ENCODE data around the gene PPIE.
"Not testable (repeated sequence)": the region's sequence is repeated elsewhere in the genome, so short reads cannot be mapped to it uniquely, and the experiment has no call there.

Gene PPIE

GRCh38 chr1:39757501-39757900, 18.8 kb downstream of the PPIE start:
- FAIRE-seq (no peak), DNase-seq (ENCODE audit: insufficient read length, low spot score) (no peak)

GRCh38 chr1:39758556-39759435, 20.1 kb downstream of the PPIE start:
- DNase-seq (ENCODE audit: insufficient read length, low spot score), result no peak
- FAIRE-seq, result peak; percentile 9

- FAIRE-seq, result no peak
- no peak for DNase-seq (ENCODE audit: insufficient read length, low spot score)
Measured at GRCh38 chr1:39759436-39759726, 20.7 kb downstream of the PPIE start.

DNA sequence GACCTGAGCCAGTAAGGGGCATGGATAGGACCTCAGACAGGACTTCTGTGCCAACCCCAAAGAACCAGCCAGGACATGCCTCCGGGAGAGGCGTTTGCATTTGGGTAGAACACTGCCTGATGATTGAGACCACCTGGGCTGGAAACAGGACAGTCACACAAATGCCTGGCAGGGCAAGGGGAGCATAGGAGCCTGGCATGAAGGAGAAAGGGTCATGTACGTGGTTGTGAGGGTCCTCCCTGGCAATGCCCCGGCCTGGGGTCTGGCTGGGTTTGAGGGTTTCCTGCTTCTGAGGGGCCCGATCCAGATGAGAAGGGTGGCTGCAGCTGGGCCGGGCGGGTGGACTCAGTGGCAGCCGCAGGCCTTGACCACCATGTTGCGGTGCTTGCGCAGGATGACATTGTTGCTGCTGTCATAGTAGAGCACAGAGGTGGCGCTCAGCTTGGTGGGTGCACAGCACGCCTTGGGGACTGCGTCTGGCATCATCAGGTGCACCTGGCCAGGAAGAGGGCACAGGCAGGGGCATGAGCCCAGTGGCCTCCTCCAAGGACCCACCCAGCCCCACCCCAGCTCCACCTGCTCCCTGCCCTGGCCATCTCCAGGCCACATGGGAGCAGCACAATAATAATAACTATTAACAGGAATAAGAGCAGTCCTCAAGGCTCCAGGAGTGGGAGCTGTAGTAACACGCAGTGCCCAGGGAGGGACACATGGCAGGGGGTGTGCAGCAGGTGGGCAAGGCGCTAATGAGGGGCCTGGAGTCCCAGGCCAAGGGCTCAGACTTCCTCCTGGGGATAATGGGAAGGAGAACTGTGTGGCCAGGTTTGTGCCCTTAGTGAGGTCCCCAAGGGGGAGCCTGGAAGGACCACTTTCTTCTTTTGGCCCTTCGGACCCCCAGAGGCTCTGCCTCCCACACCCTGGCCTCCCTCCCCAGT, 21.7 kb downstream of the PPIE start:
- FAIRE-seq (no peak), DNase-seq (ENCODE audit: insufficient read length, low spot score) (no peak)

DNA sequence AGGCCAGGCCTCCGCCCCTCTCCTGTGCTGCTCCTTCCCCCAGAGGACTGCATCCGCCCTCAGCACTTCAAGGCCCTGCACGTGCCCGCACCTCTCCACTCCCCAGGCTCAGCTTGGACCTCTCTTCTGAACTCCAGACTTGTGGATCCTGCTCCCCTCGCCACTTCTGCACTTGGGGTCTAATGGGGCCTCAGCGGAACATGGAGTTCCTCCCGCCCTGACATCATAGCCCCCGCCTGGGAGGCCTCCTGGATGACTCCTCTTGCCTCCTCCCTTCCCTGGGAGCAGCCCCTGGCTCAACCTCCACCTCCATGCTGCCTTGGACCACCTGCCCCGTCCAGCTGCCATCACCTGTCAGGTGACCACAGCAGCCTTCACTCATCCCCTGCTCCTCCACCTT, 22.3 kb downstream of the PPIE start:
- DNase-seq (ENCODE audit: insufficient read length, low spot score) (no peak), FAIRE-seq (no peak)

GRCh38 chr1:39761557-39762260, 23.0 kb downstream of the PPIE start:
- DNase-seq (ENCODE audit: insufficient read length, low spot score) (no peak), FAIRE-seq (no peak)

- no peak for FAIRE-seq
- DNase-seq (ENCODE audit: insufficient read length, low spot score), result no peak
Measured at GRCh38 chr1:39762550-39763540, 24.2 kb downstream of the PPIE start.

DNA sequence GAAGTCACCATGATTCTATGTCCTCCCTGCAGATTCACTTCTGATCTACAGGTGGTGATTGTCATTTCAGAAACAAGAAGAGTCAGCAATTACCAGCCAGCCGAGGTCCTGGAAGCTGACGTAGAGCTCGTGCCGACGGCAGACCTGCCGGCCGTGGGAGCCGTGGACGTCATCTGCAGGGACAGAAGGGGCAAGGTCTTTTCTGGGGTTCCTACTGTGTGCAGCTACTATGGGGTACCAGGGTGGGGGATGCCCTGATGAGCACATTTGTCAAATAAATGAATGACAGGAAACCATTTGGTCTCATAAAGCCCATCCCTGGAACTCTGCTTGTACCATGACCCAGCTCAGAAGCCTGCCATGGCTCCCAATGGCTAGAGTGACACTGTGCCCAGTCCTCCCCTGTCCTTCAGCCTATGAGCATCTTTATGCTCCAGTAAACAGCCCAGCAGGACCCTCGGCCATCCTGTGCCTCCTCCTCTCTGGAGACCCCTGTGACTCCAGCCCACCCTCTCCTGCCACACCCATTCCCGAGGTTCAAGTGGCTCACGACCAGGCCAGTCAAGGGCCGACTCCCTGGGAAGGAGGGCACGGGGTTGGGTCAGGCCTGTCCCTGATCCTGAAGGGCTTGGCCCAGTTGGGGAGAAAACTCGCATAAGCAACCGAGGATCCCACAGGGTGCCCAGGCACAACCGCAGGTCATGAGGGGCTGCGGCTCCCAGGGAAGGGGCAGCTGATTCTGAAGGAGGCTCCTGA, 25.1 kb downstream of the PPIE start:
- not testable (repeated sequence) for FAIRE-seq; DNase-seq (ENCODE audit: insufficient read length, low spot score)

GRCh38 chr1:39764512-39764911, 25.8 kb downstream of the PPIE start:
- DNase-seq (ENCODE audit: insufficient read length, low spot score); FAIRE-seq: not testable (repeated sequence)

- DNase-seq (ENCODE audit: insufficient read length, low spot score), result not testable (repeated sequence)
- peak; percentile 72 for FAIRE-seq
Measured at GRCh38 chr1:39766466-39766865, 27.8 kb downstream of the PPIE start.

DNA sequence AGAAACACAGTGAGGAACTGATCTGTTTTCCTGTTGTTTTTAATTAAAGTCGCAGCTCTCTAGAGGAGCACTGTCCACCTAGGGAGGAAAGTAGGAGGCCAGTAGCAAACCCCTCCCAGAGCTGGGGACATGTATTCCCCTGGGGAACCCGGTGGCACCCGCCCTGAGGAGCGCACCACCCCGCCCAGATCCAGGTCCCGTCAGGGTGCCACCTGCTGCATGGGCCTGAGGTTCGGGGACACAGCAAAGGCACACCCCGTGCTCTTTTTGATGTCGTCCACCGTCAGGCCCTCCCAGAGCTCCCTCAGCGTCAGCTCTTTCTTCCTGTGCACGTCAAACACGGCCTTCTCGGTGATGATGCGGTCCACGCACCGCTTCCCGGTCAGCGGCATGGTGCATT, 30.8 kb downstream of the PPIE start:
- not testable (repeated sequence) for FAIRE-seq; DNase-seq (ENCODE audit: insufficient read length, low spot score)

- FAIRE-seq; DNase-seq (ENCODE audit: insufficient read length, low spot score): not testable (repeated sequence)
Measured at GRCh38 chr1:39770100-39771021, 31.7 kb downstream of the PPIE start.

GRCh38 chr1:39771022-39771532, 32.4 kb downstream of the PPIE start, which contains the start of gene OXCT2:
TSS of gene OXCT2 (minus strand) at chr1:39771348. CDS start at chr1:39771255, 93 bp downstream.
- DNase-seq (ENCODE audit: insufficient read length, low spot score); FAIRE-seq: not testable (repeated sequence)

GRCh38 chr1:39773369-39773979, 34.8 kb downstream of the PPIE start:
- not testable (repeated sequence) for FAIRE-seq; DNase-seq (ENCODE audit: insufficient read length, low spot score)

DNA sequence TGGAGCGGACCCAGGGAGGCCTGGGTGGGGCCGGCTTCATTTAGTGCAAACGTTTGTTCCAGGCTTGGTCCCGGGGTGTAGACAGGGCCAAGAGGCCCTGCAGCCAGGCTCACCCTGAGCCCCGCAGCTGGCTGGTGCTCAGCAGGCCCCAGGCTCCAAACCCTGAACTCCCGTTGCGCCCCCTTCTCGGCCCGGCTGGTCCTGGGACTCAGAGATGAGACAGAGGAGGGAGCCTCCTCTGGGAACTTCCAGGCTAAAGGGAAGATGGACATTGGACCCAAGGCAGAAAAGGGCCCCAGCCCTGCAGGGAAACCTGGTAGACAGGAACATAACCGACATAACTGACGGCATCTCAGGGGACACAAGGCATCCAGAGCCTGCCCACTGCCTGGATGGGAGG, 36.5 kb downstream of the PPIE start:
- not testable (repeated sequence) for FAIRE-seq; DNase-seq (ENCODE audit: insufficient read length, low spot score)

DNA sequence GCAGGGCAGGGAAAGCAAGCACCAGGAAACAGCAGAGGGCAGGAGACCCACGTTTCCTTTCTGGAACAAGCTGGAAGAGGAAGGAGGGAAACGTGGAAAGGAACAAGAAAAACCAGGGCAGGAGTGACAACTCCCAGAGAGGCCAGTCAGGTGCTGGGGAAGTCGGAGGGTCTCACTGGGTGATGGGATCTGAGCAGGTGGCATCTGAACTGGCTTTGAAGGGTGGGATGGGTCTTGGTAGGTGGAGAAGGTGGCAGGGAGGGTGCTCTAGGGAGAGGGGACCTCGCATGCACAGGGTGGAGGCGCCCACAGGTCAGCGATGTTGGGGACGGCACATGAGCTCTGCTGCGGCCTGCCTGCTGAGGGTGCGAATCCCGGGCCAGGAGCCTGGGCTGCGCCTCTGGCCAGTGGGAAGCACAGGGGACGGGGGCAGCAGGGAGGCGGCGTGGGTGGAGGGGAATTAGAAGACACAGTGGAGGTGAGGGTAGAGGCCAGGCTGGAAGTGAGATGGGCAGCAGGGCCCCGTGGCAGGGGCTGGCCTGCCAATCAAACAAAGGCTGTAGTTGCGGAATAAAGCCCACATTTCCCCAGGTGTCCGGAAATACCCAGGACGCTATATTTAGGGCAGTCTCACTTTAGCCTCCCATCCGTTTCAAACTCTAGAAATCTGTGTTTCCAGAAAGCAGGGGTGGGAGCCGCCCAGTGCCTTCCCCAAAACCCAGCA, 37.2 kb downstream of the PPIE start:
- FAIRE-seq, result not testable (repeated sequence)

DNA sequence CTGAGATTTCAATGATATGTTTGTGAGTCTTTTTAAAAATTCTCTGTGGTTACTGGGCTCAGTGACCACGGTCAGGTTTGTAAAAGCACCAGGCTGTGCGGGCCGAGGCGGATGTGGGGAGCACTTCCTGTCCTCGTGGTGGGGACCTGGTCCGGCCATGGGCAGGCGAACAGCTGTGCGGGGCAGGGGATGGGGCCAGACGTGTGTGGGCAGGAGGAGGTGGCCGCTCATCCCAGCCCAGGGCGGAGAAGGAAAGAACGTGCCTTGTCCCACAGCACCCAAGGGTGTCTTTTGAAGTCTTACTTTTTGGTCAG, 37.7 kb downstream of the PPIE start:
- FAIRE-seq (no peak), DNase-seq (ENCODE audit: insufficient read length, low spot score) (no peak)

More for the DNA sequence above, 37.2 kb downstream of the PPIE start:
- not testable (repeated sequence) for DNase-seq (ENCODE audit: insufficient read length, low spot score)
